H1 (cell line): Measurements from ENCODE around the gene RNF214.

Experiments used
- EP300 ChIP-seq, 2 experiments: IDR thresholded peaks; 1 replicate in 1 of 2; 2 replicates in 1 of 2; pipeline ENCODE4 v1.6.1; 2011 to 2012; ENCODE audit warnings: low read depth in 2 of 2, low read length in 2 of 2, mild to moderate bottlenecking in 2 of 2, borderline replicate concordance in 1 of 2, inconsistent platforms in 1 of 2, moderate library complexity in 1 of 2
- HDAC6 ChIP-seq: IDR thresholded peaks from one replicate; pipeline ENCODE4 v1.7.1; 2012; ENCODE audit warnings: low read depth, mild to moderate bottlenecking, inconsistent platforms, low read length, moderate library complexity
- SRF ChIP-seq: IDR thresholded peaks from 2 replicates; pipeline ENCODE4 v1.6.1; 2011; ENCODE audit warnings: mild to moderate bottlenecking, low read depth, low read length, moderate library complexity
- TAF1 ChIP-seq: IDR thresholded peaks from 2 replicates; pipeline ENCODE4 v1.6.1; 2011; ENCODE audit warnings: mild to moderate bottlenecking, low read depth, low read length
- TF ChIP-seq, protein P1 (sequence below), 3 experiments: IDR thresholded peaks; 1 replicate in 2 of 3; 2 replicates in 1 of 3; pipeline versions ENCODE4 v1.5.1 to v1.6.1; 2011; ENCODE audit warnings: low read length in 3 of 3, mild to moderate bottlenecking in 3 of 3, inconsistent platforms in 2 of 3, low read depth in 1 of 3, moderate library complexity in 1 of 3; ENCODE audit not compliant: insufficient read depth in 1 of 3; ENCODE audit errors: control extremely low read depth in 1 of 3
- TF ChIP-seq, protein P2 (sequence below): IDR thresholded peaks from 2 replicates; pipeline ENCODE4 v1.6.1; 2012; ENCODE audit warnings: inconsistent platforms

DNA sequence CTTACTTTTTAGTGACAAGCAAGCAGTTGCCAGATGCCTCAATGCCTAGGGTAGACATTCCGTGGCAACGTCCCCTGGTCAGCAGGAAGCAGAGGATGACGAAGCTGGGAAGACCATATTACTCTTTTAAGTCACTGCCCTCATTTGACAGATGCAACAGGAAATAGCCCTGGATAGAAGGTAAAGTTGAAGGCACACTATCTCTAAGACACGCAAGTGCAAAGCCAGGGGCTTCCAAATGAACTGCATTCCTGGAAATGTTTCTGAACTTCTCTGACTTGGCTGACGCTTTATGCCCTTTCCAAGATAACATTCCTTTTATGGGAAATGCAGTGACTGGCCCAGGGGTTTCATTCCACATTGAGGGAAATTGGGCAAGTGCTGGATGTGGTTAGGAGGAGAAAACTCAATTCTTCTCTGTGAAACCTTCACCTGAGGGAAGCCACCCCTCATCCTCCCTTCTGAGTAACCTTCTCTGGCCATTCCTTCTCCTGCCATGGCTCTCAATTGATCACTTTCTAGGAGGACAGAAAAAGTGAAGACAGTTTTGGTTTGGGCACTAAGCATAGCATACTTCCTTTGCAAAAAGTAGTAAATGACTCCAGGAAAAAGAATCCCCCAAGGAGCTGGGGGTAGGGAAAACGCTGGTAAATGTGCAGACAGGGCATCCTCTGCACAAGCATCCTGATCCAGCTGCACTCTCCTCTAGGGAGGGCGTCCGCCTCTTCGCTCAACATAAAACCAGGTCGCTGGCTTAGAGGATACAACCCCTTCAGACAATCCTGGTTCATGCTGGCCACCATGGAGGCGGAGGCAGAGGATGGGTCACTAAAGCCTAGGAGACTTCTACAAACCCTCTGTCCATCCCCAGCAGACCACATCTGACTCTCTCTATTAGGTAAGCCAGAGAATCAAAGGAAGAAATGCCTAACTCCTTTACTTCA lies 15.1 kb upstream of the RNF214 start:
- TF ChIP-seq HDAC6 (no peak), EP300 (IDR thresholded peaks at IDR 0.05; ENCODE audit: borderline replicate concordance in 1 of 2, low read depth in 2 of 2, low read length in 2 of 2) (no peak), SRF (no peak), TAF1 (no peak)
- TF ChIP-seq, protein P1, sequence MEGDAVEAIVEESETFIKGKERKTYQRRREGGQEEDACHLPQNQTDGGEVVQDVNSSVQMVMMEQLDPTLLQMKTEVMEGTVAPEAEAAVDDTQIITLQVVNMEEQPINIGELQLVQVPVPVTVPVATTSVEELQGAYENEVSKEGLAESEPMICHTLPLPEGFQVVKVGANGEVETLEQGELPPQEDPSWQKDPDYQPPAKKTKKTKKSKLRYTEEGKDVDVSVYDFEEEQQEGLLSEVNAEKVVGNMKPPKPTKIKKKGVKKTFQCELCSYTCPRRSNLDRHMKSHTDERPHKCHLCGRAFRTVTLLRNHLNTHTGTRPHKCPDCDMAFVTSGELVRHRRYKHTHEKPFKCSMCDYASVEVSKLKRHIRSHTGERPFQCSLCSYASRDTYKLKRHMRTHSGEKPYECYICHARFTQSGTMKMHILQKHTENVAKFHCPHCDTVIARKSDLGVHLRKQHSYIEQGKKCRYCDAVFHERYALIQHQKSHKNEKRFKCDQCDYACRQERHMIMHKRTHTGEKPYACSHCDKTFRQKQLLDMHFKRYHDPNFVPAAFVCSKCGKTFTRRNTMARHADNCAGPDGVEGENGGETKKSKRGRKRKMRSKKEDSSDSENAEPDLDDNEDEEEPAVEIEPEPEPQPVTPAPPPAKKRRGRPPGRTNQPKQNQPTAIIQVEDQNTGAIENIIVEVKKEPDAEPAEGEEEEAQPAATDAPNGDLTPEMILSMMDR (IDR thresholded peaks at IDR 0.05; ENCODE audit: control extremely low read depth in 1 of 3, insufficient read depth in 1 of 3, low read depth in 1 of 3, low read length in 3 of 3), result no peak
- TF ChIP-seq, protein P2, sequence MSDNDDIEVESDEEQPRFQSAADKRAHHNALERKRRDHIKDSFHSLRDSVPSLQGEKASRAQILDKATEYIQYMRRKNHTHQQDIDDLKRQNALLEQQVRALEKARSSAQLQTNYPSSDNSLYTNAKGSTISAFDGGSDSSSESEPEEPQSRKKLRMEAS, result no peak
